ENCODE data around the gene CHODL.
A peak's percentile ranks its signal among the peaks of the same experiment; 100 is the strongest.

The CHODL gene, protein sequence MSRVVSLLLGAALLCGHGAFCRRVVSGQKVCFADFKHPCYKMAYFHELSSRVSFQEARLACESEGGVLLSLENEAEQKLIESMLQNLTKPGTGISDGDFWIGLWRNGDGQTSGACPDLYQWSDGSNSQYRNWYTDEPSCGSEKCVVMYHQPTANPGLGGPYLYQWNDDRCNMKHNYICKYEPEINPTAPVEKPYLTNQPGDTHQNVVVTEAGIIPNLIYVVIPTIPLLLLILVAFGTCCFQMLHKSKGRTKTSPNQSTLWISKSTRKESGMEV

GRCh38 chr21:18244671-18245463 lies at the start of gene CHODL:
CHODL (plus strand) TSS chr21:18244833; CDS start chr21:18245224, 391 bp downstream.
- DNase-seq (ENCODE audit: low read depth): no peak
- H3K4me3 ChIP-seq (ENCODE audit: low read depth, low read length): peak within 1 kb of the TSS; percentile 48
- TF ChIP-seq, protein P1, sequence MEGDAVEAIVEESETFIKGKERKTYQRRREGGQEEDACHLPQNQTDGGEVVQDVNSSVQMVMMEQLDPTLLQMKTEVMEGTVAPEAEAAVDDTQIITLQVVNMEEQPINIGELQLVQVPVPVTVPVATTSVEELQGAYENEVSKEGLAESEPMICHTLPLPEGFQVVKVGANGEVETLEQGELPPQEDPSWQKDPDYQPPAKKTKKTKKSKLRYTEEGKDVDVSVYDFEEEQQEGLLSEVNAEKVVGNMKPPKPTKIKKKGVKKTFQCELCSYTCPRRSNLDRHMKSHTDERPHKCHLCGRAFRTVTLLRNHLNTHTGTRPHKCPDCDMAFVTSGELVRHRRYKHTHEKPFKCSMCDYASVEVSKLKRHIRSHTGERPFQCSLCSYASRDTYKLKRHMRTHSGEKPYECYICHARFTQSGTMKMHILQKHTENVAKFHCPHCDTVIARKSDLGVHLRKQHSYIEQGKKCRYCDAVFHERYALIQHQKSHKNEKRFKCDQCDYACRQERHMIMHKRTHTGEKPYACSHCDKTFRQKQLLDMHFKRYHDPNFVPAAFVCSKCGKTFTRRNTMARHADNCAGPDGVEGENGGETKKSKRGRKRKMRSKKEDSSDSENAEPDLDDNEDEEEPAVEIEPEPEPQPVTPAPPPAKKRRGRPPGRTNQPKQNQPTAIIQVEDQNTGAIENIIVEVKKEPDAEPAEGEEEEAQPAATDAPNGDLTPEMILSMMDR (IDR thresholded peaks at IDR 0.05; ENCODE audit: low read depth, low read length, missing control alignments): no peak
- in situ Hi-C loops (cut with HindIII; ENCODE audit: low sequenced_read_pairs): no loop called here

GRCh38 chr21:18204931-18205330 lies 39.7 kb upstream of the CHODL start:
- TF ChIP-seq, protein P1 (IDR thresholded peaks at IDR 0.05; ENCODE audit: low read depth, low read length, missing control alignments): no peak
- no peak for DNase-seq (ENCODE audit: low read depth)
- no peak overlapping the region for H3K4me3 ChIP-seq (ENCODE audit: low read depth, low read length)
- in situ Hi-C loops (cut with HindIII; ENCODE audit: low sequenced_read_pairs): no loop called here

- H3K4me3 ChIP-seq (ENCODE audit: low read depth, low read length): no peak overlapping the region
- in situ Hi-C loops (cut with HindIII; ENCODE audit: low sequenced_read_pairs): no loop called here
- no peak for DNase-seq (ENCODE audit: low read depth)
- TF ChIP-seq, protein P1 (IDR thresholded peaks at IDR 0.05; ENCODE audit: low read depth, low read length, missing control alignments): no peak
Observed at GRCh38 chr21:18218331-18218730, 26.3 kb upstream of the CHODL start.

DNA sequence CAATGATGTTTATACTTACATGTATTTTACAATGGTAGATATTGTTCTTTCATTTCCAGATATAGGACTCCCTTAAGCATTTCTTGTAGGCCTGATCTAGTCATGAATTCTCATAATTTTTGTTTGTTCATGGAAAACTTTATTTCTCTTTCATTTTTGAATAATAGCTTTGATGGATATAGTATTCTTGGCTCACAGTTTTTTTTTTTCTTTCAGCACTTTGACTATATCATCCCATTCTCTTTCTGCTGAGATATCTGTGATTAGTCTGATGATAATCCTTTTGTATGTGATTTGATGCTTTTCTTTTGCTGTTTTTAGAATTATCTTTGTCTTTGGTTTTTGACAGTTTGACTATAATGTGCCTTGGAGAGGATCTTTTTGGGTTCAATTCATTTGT lies 24.1 kb upstream of the CHODL start:
- in situ Hi-C loops (cut with HindIII; ENCODE audit: low sequenced_read_pairs): no loop called here
- DNase-seq (ENCODE audit: low read depth): no peak
- TF ChIP-seq, protein P1 (IDR thresholded peaks at IDR 0.05; ENCODE audit: low read depth, low read length, missing control alignments): no peak
- no peak overlapping the region for H3K4me3 ChIP-seq (ENCODE audit: low read depth, low read length)

GRCh38 chr21:18222346-18222745 lies 22.3 kb upstream of the CHODL start:
- TF ChIP-seq, protein P1 (IDR thresholded peaks at IDR 0.05; ENCODE audit: low read depth, low read length, missing control alignments): no peak
- in situ Hi-C loops (cut with HindIII; ENCODE audit: low sequenced_read_pairs): no loop called here
- DNase-seq (ENCODE audit: low read depth): no peak
- H3K4me3 ChIP-seq (ENCODE audit: low read depth, low read length): no peak overlapping the region

DNA sequence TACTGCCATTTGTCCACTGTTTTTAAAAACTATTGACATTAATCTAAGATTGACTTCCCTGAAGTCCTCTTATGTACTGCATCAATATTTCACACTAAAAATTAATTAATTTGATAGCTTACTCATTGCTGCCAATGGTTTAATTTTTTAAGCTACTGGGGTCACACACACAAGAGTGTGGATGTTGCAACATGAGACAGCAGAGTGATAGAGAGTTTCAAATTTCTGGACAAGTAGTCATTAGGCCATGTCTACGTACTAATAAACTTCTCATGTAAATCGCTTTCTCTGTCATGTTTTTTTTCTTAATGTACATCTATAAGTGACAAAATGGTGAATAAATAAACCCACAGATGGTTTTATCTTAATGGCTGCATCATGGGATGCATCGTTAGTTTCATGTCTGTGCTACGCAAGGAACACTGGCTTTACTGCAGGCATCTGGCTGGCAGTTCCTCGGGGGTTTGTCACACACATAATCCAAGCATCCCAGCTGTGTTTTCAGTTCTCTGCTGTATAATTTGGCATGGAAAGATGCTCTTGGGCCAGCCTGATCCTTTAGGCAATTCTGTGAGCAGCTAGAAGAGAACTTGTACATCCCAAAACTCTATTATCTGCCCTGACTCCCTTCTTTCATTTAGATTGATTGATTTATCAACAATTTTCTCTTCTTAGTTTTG lies 16.4 kb upstream of the CHODL start:
- H3K4me3 ChIP-seq (ENCODE audit: low read depth, low read length): no peak overlapping the region
- DNase-seq (ENCODE audit: low read depth): no peak
- in situ Hi-C loops (cut with HindIII; ENCODE audit: low sequenced_read_pairs): no loop called here
- TF ChIP-seq, protein P1 (IDR thresholded peaks at IDR 0.05; ENCODE audit: low read depth, low read length, missing control alignments): no peak
